Hematopoietic multipotent progenitor cell treated with erythropoietin and hydrocortisone succinate and interleukin-3 and kit ligand, for 15 days (in vitro differentiated cells): ENCODE measurements around the gene ZNF442.
A peak's percentile ranks its signal among the peaks of the same experiment; 100 is the strongest.
"Not testable (repeated sequence)": the region's sequence is repeated elsewhere in the genome, so short reads cannot be mapped to it uniquely, and the experiment has no call there.

ENCODE experiments used
- DNase-seq: peaks from one replicate; pipeline ENCODE4 v3.0.0-alpha.2; 2015; ENCODE audit warnings: low spot score

The ZNF442 gene

DNA sequence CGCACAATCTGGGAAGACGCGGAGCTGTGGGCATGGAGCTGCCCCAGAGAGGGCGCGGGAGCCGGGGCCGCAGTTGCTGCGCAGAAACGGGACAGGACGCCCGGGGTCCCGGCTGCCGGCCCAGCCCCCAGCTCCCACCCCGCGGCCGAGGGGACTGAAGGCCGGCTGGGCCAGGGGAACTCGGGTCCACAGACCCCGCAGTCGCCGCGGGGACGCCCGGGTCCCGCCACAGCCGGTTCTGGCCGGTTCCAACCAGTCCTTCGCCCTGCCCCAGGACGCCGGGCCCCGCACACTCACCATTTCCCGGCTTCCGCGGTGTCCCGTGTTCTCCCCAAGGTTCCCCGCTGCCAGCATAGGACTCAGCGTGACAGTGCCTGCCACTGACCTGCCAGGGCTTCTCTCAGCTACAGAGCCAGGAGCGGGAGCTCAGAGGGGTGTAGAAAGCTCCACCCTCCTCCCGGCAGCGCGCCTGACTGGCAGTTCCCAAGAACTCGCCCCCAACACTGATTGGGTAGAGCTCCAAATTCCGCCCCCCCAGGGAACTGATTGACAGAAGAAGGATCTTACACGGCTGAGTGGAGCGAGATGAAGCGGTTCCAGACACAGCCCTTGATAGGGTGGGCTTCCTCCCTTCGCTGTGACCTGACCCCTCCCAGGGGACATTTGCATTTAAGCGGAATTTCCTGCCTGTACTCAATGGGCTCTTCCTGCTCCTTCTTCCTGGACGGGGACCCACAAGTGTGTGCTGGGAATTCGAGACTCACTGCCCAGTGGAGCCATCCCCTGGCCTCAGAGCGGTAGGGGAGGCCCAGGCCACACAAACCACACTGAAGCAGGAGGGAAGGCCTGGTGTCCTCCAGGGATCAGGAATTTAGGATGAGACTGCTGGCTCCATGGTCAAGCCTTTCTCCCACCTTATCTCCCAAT lies at the start of gene ZNF442:
ZNF442 (minus strand) TSS at position 448 of the 927 bp plus-strand sequence. CDS start 2,052 bp downstream, outside the sequence.
- peak; percentile 23 for DNase-seq

DNA sequence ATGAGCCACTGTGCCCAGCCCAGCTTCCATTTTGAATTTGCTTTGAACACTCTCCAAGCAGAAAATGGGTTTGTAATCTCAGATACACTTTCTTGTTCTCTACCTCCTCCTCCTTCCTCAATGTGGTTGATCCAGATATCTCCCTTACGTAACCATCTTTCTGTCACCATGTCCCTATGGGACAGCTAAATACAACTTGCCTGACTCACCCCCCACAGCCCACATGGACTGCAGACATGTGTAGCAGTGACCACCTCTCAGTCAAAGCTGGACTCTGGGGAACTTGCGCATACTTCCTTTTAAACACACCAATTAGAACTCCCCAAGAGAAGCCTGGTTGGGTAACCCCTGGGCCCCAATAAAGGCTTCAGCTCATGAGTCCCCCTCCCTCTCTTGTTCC lies 46.4 kb upstream of the ZNF442 start:
- DNase-seq, result no peak

DNA sequence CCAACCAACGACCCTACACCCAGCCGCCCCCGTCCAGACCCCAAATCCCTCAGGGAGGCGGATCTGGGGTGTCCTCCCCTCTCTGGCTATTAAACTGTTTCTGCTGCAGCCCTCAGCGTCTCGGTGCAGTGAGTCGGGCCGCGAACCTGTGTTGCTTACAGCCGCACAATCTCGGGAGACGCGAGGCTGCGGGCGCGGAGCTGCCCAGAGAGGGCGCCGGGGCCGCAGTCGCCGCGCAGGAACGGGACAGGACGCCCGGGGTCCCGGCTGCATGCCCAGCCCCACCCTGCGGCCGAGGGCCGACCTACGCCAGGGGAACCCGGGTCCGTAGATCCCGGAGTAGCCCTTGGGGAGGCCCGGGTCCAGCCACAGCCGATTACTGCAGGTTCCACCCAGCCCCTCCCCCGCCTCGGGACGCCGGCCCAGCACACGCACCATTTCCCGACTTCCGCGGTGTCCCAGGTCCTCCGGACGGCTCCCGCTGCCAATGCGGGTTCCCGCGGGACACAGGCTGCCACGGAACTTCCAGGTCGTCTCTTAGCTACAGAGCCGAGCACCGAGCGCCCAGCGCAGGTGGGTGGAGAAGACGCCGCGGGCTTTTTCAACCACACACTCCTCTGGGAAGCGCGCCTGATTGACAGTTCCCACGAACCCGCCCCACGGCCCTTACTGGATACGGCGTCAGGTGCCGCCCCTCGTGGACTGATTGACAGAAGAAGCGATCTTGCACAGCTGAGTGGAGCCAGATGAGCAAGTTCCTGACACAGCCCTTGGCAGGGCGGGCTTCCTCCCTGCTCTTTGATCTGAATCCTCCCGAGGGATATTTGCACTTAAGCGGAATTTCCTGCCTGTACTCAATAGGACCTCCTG lies 35.4 kb upstream of the ZNF442 start, which contains the start of gene ZNF799:
ZNF799 (minus strand) TSS at position 639 of the 870 bp plus-strand sequence; CDS start at position 438, 201 bp downstream.
- DNase-seq, result peak; percentile 66

DNA sequence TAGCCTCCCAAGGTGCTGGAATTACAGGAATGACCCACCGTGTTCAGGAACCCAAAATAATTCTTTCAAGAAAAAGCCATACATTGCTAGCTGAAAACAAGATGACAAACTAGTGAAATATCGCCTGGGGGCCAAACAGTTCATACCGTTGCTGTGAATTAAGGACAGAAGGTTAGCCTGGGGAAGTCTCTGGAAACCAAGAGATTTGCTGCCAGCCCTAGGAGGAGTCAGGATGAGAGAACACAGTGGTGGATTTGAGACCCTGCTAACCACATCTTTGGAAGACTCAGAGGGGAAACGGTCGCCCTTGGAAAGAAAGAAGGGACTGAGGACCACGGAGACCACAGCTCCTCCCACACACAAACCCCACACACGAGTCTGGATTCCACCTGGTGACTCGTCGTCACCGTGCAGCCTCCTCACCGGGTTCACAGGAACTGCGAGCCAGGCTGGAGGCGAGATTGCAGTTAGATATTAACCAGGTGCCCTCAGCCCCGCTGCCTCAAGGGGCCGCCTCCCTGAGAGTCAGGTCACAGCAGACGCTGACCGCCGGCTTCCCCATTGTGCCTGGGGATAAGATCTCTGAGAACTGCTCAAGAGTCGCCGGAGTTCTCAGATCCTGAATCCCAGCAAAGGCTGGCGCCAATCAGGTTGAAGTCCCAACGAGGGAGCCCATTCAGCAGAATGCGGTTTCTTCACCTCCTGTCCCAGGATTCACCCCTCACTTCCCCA lies 34.6 kb upstream of the ZNF442 start:
- not testable (repeated sequence) for DNase-seq

- DNase-seq, result not testable (repeated sequence)
These were observed 25.7 kb upstream of the ZNF442 start for GRCh38 chr19:12391148-12391547.

- DNase-seq, result not testable (repeated sequence)
These were observed 20.9 kb upstream of the ZNF442 start for GRCh38 chr19:12386365-12386764.

DNA sequence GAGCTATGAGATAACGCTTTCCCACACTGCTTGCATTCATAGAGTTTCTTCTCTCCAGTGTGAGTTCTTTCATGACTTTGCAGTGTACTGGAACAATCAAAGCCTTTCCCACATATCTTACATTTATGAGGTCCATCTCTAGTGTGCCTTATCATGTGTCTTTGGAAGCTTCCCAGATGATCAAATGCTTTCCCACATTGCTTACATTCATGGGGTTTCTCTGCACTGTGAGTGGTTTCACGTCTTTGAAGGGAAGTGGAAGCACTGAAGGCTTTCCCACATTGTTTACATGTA lies 14.9 kb upstream of the ZNF442 start:
- no peak for DNase-seq

DNA sequence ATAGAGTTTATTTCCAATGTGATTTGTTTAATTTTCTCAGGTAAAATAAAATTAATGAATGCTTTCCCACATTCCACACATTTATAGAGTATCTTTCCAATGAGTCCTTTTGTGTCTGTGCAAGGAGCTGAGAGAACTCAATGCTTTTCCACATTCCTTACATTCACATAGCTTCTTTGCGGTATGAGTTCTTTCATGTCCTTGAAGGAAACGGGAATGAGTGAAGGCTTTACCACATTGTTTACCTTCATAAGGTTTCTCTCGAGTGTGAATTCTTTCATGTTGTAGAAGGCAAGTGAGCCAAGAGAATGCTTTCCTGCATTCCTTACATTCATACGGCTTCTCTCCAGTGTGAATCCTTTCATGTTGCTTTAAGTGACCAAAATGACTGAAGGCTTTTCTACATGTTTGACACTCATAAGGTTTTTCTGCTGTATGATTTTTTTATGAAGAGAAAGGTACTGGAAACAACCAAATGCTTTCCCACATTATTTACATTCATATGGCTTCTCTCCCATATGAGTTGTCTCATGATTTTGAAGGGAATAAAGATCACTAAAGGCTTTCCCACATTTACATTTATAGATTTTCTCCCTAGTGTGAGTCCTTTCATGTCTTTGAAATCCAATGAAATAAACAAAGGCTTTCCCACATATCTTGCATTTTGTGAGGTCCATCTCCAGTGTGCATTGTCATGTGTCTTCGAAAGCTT lies 14.4 kb upstream of the ZNF442 start:
- no peak for DNase-seq

- no peak for DNase-seq
These were observed 8.5 kb upstream of the ZNF442 start for GRCh38 chr19:12374026-12374425.

DNA sequence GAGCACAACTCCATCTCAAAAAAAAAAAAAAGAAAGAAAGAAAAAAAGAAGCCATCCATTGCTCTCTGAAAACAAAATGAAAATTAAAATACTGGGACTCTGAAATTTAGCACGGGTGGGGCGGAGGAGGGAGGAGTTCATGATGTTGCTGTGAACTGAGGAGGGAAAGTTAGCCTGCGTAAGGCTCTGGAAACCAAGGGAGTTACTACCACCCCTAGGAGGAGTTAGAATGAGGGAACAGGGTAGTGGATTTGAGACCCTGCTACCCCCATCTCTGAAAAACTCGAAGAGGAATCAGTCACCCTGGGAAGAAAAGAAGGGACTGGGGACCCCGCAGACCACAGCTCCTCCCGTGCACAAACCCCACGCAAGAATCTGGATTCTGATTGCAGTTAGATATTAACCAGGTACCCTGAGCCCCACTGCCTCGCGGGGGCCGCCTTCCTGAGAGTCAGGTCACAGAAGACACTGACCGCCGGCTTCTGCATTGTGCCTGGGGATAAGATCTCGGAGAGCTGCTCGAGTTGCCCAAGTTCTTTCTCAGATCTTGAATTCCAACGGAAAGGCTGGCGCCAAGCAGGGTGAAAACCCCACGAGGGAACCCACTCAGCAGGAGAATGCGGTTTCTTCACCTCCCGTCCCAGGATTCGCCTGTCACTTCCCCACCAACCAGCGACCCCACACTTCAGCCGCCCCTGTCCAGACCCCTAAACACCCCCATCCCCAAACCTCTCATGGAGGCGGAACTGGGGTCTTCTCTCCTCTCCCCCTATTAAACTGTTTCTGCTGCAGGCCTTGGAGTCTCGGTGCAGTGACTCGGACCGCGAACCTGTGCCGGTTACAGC lies 870 bp downstream of the ZNF442 start:
- no peak for DNase-seq

- DNase-seq, result not testable (repeated sequence)
These were observed 3.2 kb downstream of the ZNF442 start for GRCh38 chr19:12362236-12362635.

GRCh38 chr19:12353375-12353774 lies 12.1 kb downstream of the ZNF442 start:
- no peak for DNase-seq

GRCh38 chr19:12350890-12351197 lies 14.6 kb downstream of the ZNF442 start:
- DNase-seq, result no peak

DNA sequence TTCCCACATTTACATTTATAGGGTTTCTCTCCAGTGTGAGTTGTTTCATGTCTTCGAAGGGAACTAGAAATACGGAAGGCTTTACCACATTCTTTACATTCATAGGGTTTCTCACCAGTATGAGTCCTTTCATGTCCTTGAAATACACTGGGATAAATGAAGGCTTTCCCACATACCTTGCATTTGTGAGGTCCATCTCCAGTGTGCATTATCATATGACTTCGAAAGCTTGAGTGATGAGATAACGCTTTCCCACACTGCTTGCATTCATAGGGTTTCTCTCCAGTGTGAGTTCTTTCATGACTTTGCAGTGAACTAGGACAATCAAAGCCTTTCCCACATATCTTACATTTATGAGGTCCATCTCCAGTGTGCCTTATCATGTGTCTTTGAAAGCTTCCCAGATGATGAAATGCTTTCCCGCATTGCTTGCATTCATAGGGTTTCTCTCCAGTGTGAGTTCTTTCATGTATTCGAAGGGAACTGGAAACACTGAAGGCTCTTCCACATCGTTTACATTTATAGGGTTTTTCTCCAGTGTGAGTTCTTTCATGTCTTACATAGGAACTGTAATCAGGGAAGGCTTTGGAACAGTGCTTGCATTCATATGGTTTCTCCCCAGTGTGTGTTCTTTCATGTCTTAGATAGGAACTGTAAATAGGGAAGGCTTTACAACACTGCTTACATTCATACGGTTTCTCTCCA lies 15.1 kb downstream of the ZNF442 start:
- no peak for DNase-seq

GRCh38 chr19:12346896-12347295 lies 18.6 kb downstream of the ZNF442 start:
- no peak for DNase-seq

DNA sequence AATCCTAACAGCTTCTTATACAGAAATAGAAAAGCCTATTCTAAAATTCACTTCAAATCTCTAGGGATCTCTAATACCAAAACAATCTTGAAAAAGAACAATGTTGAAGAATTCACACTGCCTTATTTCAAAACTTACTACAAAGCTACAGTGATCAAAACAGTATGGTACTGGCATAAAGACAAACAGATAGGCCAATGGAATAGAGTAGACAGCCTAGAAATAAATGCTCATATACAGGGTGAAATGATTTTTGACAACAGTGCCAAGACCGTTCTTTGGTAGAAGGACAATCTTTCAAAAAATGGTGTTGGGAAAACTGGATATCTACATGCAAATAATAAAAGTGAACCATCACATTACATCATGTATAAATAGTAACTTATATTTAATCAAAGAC lies 20.3 kb downstream of the ZNF442 start:
- no peak for DNase-seq

- peak; percentile 86 for DNase-seq
These were observed 32.0 kb downstream of the ZNF442 start, which contains the start of gene ZNF563 for GRCh38 chr19:12333162-12334159. TSS of gene ZNF563 (minus strand) at chr19:12333633. CDS start at chr19:12333482, 151 bp downstream.

DNA sequence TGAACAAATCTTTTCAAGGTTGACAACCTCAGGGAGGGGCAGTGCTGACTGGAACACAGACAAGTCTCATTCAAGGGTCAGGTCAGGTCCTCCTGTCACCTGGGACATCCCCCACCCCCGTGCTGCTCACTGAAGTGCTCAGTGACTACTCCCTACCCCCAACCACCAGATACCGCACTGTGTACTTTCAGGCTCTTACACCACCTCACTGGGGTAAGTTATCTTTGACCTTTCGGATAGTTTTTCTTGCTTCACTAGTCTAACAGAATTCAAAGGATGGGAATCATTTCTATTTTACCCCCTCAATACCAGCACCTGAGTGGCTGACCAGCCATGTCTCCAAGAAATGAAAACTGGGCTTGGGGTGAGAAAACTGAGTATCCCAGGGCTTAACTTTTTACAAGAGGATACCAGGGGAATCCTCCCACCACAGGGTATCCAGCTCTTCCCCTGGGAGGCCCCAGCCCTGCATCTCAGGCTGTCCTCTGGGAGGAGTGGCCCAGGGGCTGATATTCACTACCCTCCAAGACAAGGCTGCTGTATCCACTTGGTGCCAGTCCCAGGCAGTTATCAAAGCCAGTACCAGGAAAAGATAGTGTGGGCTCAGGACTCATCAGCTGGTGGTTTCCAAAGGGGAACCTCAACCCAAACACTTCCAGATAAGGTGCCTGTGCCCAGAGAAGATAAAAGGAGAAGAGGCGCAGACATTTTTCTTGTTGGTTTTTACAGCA lies 34.1 kb downstream of the ZNF442 start:
- DNase-seq, result peak; percentile 29
